Stimulated activated CD4-positive, alpha-beta T cell treated with anti-CD3 and anti-CD28 coated beads, Interleukin-15, amount 100 ng/mL, for 24 hours (primary cell): Measurements from ENCODE around the gene UTF1.

Source experiments
- DNase-seq: peaks from one replicate; pipeline ENCODE4 v3.0.0-alpha.2; 2020

The UTF1 gene

GRCh38 chr10:133196936-133197758 lies 32.9 kb upstream of the UTF1 start:
- DNase-seq = no peak

GRCh38 chr10:133197786-133198185 lies 32.2 kb upstream of the UTF1 start:
- no peak for DNase-seq

- no peak for DNase-seq
These were observed 31.8 kb upstream of the UTF1 start for GRCh38 chr10:133198206-133198605.

GRCh38 chr10:133198621-133199487 lies 31.2 kb upstream of the UTF1 start:
- no peak for DNase-seq

GRCh38 chr10:133199488-133199885 lies 30.5 kb upstream of the UTF1 start:
- DNase-seq = no peak

GRCh38 chr10:133199992-133200611 lies 29.9 kb upstream of the UTF1 start:
- no peak for DNase-seq

GRCh38 chr10:133200621-133201031 lies 29.4 kb upstream of the UTF1 start:
- DNase-seq = no peak

GRCh38 chr10:133201151-133201947 lies 28.7 kb upstream of the UTF1 start:
- DNase-seq = no peak

GRCh38 chr10:133201948-133202725 lies 27.9 kb upstream of the UTF1 start:
- no peak for DNase-seq

- DNase-seq = no peak
These were observed 27.0 kb upstream of the UTF1 start for GRCh38 chr10:133202778-133203651.

- no peak for DNase-seq
These were observed 26.3 kb upstream of the UTF1 start for GRCh38 chr10:133203652-133204195.

- DNase-seq = no peak
These were observed 25.6 kb upstream of the UTF1 start for GRCh38 chr10:133204226-133205015.

GRCh38 chr10:133205146-133205545 lies 24.9 kb upstream of the UTF1 start:
- DNase-seq = no peak

- DNase-seq = no peak
These were observed 23.5 kb upstream of the UTF1 start for GRCh38 chr10:133206356-133207040.

- DNase-seq = no peak
These were observed 22.9 kb upstream of the UTF1 start for GRCh38 chr10:133207041-133207600.

GRCh38 chr10:133207627-133208026 lies 22.4 kb upstream of the UTF1 start:
- no peak for DNase-seq

GRCh38 chr10:133208466-133208865 lies 21.6 kb upstream of the UTF1 start:
- DNase-seq = no peak

- DNase-seq = no peak
These were observed 20.9 kb upstream of the UTF1 start for GRCh38 chr10:133209117-133209516.

GRCh38 chr10:133209641-133210040 lies 20.4 kb upstream of the UTF1 start:
- no peak for DNase-seq
